DMS79 (cell line): ENCODE measurements around the gene COPS6.

ENCODE experiments used
- DNase-seq: peaks from one replicate; lab custom pipeline; 2025; lab: John Stamatoyannopoulos, UW

COPS6 gene

GRCh38 chr7:100080907-100081534, 7.7 kb upstream of the COPS6 start:
- DNase-seq = no peak

- DNase-seq = peak; percentile 97
Observed at GRCh38 chr7:100081535-100082102, 7.2 kb upstream of the COPS6 start, which contains the start of gene ZNF3. Gene ZNF3 (minus strand): TSS chr7:100081723. CDS start chr7:100077357, 4,366 bp downstream.

- no peak for DNase-seq
Observed at GRCh38 chr7:100082978-100083377, 5.8 kb upstream of the COPS6 start.

- DNase-seq = no peak
Observed at GRCh38 chr7:100085515-100085914, 3.3 kb upstream of the COPS6 start.

GRCh38 chr7:100087055-100087750, 1.6 kb upstream of the COPS6 start:
- DNase-seq = no peak

GRCh38 chr7:100088095-100088620, 611 bp upstream of the COPS6 start:
- DNase-seq = no peak

- DNase-seq = no peak
Observed at GRCh38 chr7:100089458-100090196, 858 bp downstream of the COPS6 start.

GRCh38 chr7:100090527-100091410, 2.0 kb downstream of the COPS6 start:
- no peak for DNase-seq

- no peak for DNase-seq
Observed at GRCh38 chr7:100091411-100092181, 2.8 kb downstream of the COPS6 start.

- DNase-seq = no peak
Observed at GRCh38 chr7:100093054-100093453, 4.3 kb downstream of the COPS6 start.

- no peak for DNase-seq
Observed at GRCh38 chr7:100093498-100093897, 4.7 kb downstream of the COPS6 start.

GRCh38 chr7:100093925-100094486, 5.2 kb downstream of the COPS6 start:
- no peak for DNase-seq

GRCh38 chr7:100095289-100095688, 6.5 kb downstream of the COPS6 start:
- DNase-seq = no peak

GRCh38 chr7:100095704-100096103, 6.9 kb downstream of the COPS6 start:
- no peak for DNase-seq

- DNase-seq = no peak
Observed at GRCh38 chr7:100098913-100099312, 10.1 kb downstream of the COPS6 start.

GRCh38 chr7:100099452-100099851, 10.7 kb downstream of the COPS6 start:
- DNase-seq = no peak

- DNase-seq = peak; percentile 83
Observed at GRCh38 chr7:100100420-100101015, 11.7 kb downstream of the COPS6 start.

- DNase-seq = peak; percentile 95
Observed at GRCh38 chr7:100101016-100101862, 12.5 kb downstream of the COPS6 start, which contains the start of the genes AP4M1 and MCM7. Gene AP4M1 (plus strand): TSS chr7:100101643. CDS start chr7:100101715, 72 bp downstream. Gene MCM7 (minus strand): TSS chr7:100101397. CDS start chr7:100101294, 103 bp downstream.
